ENCODE data around the gene AGGF1. TPM values are rescaled to one million over a fixed set of nuclear protein-coding genes. Genes with fewer than 3 reads are reported as not detected.
"Not testable (repeated sequence)": the region's sequence is repeated elsewhere in the genome, so short reads cannot be mapped to it uniquely, and the experiment has no call there.

The AGGF1 gene
- polyA plus RNA-seq, 1 donor from 2014 or later = 41.2 TPM

DNA sequence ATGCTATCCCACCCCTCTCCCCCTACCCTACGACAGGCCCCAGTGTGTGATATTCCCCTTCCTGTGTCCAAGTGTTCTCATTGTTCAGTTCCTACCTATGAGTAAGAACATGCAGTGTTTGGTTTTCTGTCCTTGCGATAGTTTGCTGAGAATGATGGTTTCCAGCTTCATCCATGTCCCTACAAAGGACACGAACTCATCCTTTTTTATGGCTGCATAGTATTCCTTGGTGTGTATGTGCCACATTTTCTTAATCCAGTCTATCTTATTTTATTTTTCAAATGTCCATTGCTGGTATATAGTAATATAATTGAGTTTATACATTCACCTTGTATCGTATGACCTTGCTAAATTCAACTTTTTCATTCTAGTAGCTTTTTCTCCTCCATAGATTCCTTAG lies 76.8 kb downstream of the AGGF1 start:
- not testable (repeated sequence) for H3K27ac ChIP-seq (ENCODE audit: low read length)

More for the DNA sequence above, 76.8 kb downstream of the AGGF1 start:
- H3K27me3 ChIP-seq (ENCODE audit: insufficient read depth, low read depth, low read length); H3K4me3 ChIP-seq (ENCODE audit: low read length); H2AFZ ChIP-seq (ENCODE audit: low read depth, low read length); H3K79me2 ChIP-seq (replicated peaks; ENCODE audit: insufficient read depth, low read length); H3F3A ChIP-seq (ENCODE audit: insufficient read depth, low read length, poor library complexity, severe bottlenecking); H3K9me2 ChIP-seq (ENCODE audit: insufficient read depth, low read length); H3K9ac ChIP-seq (ENCODE audit: low read length); H3K9me3 ChIP-seq (ENCODE audit: low read length); H4K20me1 ChIP-seq (ENCODE audit: insufficient read depth); H3K36me3 ChIP-seq (ENCODE audit: insufficient read depth, low read length); H3K4me2 ChIP-seq (ENCODE audit: low read length): not testable (repeated sequence)

Small RNA genes lying within 50 kb of the gene (small RNA-seq; reads per million reads assigned to genes)
- gene SNORA47 = 22.6 to 56.3 (median 45.1) reads per million in 3 experiments

Other genes starting within 250 kb of the AGGF1 start
- gene F2RL1, start 211.4 kb upstream of the AGGF1 start, polyA plus RNA-seq = 0.12 and 0.78 TPM in 2 replicates
- gene S100Z, start 180.4 kb upstream of the AGGF1 start, polyA plus RNA-seq = not detected in 2 replicates
- not detected in 2 replicates for gene CRHBP, start 77.4 kb upstream of the AGGF1 start, polyA plus RNA-seq
- gene ZBED3, start 56.9 kb downstream of the AGGF1 start, polyA plus RNA-seq = 0.56 and 5.0 TPM in 2 replicates
- 0.10 and 0.22 TPM in 2 replicates for gene PDE8B, start 180.3 kb downstream of the AGGF1 start, polyA plus RNA-seq

Data from neural cell (in vitro differentiated cells).